Epithelial cell of esophagus (primary cell): ENCODE results near the gene FGGY.

ENCODE experiments used
- DNase-seq: peaks from one replicate; pipeline ENCODE4 v3.0.0; 2010; ENCODE audit warnings: low read depth
- H3K4me3 ChIP-seq: 2 replicates; pipeline ENCODE4 v1.5.1; 2011; ENCODE audit warnings: mild to moderate bottlenecking, low read length, control low read depth
- TF ChIP-seq, protein P1 (sequence below): IDR thresholded peaks from 2 replicates; pipeline ENCODE4 v1.5.1; 2011; ENCODE audit warnings: low read depth, mild to moderate bottlenecking, low read length, control low read depth, inconsistent platforms; ENCODE audit not compliant: insufficient read depth; ENCODE audit errors: missing control alignments

Gene FGGY

GRCh38 chr1:59356627-59357026 is 59.7 kb downstream of the FGGY start:
- TF ChIP-seq, protein P1, sequence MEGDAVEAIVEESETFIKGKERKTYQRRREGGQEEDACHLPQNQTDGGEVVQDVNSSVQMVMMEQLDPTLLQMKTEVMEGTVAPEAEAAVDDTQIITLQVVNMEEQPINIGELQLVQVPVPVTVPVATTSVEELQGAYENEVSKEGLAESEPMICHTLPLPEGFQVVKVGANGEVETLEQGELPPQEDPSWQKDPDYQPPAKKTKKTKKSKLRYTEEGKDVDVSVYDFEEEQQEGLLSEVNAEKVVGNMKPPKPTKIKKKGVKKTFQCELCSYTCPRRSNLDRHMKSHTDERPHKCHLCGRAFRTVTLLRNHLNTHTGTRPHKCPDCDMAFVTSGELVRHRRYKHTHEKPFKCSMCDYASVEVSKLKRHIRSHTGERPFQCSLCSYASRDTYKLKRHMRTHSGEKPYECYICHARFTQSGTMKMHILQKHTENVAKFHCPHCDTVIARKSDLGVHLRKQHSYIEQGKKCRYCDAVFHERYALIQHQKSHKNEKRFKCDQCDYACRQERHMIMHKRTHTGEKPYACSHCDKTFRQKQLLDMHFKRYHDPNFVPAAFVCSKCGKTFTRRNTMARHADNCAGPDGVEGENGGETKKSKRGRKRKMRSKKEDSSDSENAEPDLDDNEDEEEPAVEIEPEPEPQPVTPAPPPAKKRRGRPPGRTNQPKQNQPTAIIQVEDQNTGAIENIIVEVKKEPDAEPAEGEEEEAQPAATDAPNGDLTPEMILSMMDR = no peak
- H3K4me3 ChIP-seq = no peak overlapping the region
- DNase-seq = no peak

GRCh38 chr1:59357645-59358320 is 60.9 kb downstream of the FGGY start:
- H3K4me3 ChIP-seq = no peak overlapping the region
- DNase-seq = no peak
- TF ChIP-seq, protein P1 = no peak

- DNase-seq = no peak
- H3K4me3 ChIP-seq = no peak overlapping the region
- TF ChIP-seq, protein P1 = no peak
Observed at GRCh38 chr1:59359325-59359724, 62.4 kb downstream of the FGGY start.

- TF ChIP-seq, protein P1 = no peak
- no peak overlapping the region for H3K4me3 ChIP-seq
- DNase-seq = peak; percentile 88
Observed at GRCh38 chr1:59360170-59360569, 63.3 kb downstream of the FGGY start.

DNA sequence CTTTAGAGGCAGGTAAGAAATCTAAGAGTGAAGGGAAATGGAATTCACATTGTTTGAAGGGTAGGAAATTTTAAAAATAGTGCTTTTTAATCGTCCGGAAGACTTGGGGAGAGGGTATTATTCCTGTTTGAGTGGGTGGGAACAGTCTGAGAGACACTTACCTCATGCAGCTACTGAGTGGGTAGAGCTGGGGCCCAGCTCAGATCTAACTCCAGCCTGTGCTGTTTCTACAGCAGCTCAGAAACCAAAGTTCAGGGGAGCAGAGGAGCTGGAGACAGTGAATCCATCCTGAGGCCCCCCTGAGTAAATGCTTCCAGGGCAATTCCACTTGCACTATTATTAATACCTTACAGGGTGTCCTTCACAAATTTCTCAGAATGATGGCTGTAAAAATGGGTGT is 63.8 kb downstream of the FGGY start:
- DNase-seq = no peak
- TF ChIP-seq, protein P1 = no peak
- H3K4me3 ChIP-seq = no peak overlapping the region

DNA sequence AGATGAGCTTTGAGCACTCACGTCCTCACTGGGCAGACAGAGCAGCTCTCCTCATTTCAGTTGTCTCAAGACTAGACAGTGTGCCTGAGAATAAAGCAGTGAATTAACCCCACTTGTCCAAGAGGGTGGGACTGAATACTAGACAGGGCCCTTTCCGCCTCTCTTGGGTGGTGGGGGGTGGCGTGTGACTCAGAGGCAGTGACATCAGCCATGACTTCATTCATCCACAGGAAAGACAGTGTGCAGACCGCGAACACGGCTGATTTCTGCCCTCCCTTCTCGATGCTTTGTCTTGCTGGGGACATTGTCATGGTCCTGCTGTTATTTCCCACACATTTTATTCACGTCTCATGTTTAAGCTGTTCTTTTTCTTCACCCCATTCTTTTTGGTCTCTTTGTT is 64.9 kb downstream of the FGGY start:
- no peak overlapping the region for H3K4me3 ChIP-seq
- TF ChIP-seq, protein P1 = no peak
- no peak for DNase-seq

DNA sequence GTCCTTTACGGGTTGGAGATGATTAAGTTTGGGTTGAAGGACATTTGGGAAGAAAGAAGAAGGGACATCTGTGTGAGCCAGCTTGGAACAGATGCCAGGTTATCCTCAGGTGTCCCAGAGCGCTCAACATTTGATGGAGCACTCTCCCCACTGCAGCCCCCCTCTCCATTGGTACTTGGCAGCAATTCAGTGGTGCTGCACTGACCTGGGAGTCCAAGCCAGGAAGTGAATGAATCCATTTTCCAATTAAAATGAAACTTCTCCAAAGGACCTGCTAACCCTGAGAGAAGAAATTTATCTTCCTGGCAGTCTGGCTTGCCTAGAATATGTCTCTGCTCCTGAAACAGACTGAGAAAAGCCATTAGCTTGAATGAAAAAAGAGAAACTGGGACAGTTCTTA is 67.1 kb downstream of the FGGY start:
- TF ChIP-seq, protein P1 = no peak
- DNase-seq = no peak

More for the DNA sequence above, 67.1 kb downstream of the FGGY start:
- H3K4me3 ChIP-seq = no peak overlapping the region
